H1 (cell line): ENCODE results near the gene TMEM9B.

Source experiments
- POLR2A ChIP-seq, 2 experiments: IDR thresholded peaks; 1 replicate in 1 of 2; 2 replicates in 1 of 2; pipeline ENCODE4 v1.6.1; 2011; ENCODE audit warnings: low read depth in 2 of 2, low read length in 2 of 2, mild to moderate bottlenecking in 2 of 2; ENCODE audit errors: control extremely low read depth in 1 of 2
- SP4 ChIP-seq: IDR thresholded peaks from 2 replicates; pipeline ENCODE4 v1.6.1; 2012; ENCODE audit warnings: low read length, inconsistent platforms
- ZNF274 ChIP-seq: IDR thresholded peaks from 2 replicates; pipeline ENCODE4 v1.7.0; 2012; ENCODE audit warnings: low read length, borderline replicate concordance; ENCODE audit errors: extremely low read depth

DNA sequence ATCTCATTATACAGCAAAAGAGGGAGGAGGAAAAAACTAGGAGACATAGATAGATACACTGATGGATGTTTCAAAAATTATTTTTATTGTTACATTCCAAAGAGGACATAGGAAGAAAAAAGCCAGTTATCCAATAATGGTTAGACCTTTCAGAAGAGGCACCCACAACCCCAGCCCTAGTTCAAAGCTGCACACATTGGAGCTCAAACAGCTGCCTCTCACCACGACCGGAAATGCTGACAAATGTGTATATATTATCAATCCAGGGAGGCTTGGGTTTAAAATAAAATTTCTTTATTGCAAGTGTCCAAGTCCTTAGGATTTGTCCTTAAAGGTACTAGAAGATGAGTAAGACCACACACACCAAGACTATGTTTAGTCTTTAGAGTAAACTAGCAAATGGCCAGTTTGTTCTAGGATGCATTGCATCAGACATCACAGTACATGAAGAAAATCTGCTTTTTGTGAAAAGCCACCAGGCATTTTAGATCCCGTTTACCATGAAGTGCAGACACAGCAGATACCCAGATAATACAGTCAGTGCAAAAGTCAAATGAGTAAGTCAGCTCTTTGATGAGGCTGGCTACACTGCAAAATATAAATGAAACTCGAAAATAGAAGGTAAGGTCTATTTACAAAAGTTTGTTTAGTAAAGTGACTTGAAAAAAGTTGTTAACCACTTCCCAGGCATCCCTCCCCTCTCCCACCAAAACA is 16.9 kb downstream of the TMEM9B start:
- no peak for TF ChIP-seq POLR2A (IDR thresholded peaks at IDR 0.05; ENCODE audit: control extremely low read depth in 1 of 2, low read depth in 2 of 2, low read length in 2 of 2)
- TF ChIP-seq ZNF274, result no peak
- no peak for TF ChIP-seq SP4
